Uterus (tissue), 4 donors: ENCODE results near the gene MRPS31. TPM values are rescaled to one million over a fixed set of nuclear protein-coding genes. Genes with fewer than 3 reads are reported as not detected.
A peak's percentile ranks its signal among the peaks of the same experiment; 100 is the strongest.

Experiments used
- DNase-seq, 2 donors: peaks; one replicate each; pipeline ENCODE4 v3.0.0-alpha.2; 2019 to 2020
- H3K27ac ChIP-seq, 2 donors: fragments of 200-600 bp; sonication (generic); 1 replicate in 1 of 2; 2 replicates in 1 of 2; pipeline ENCODE4 v1.5.1; 2016 to 2018
- H3K27me3 ChIP-seq, 2 donors: fragments of 200-600 bp; sonication (generic); one replicate each; pipeline ENCODE4 v1.5.1; 2018 to 2019; ENCODE audit warnings: control low read depth in 1 of 2
- H3K36me3 ChIP-seq, 2 donors: fragments of 200-600 bp; sonication (generic); one replicate each; pipeline ENCODE4 v1.5.1; 2019; ENCODE audit warnings: control low read depth in 1 of 2
- H3K4me1 ChIP-seq, 2 donors: fragments of 200-600 bp; sonication (generic); one replicate each; pipeline ENCODE4 v1.5.1; 2018 to 2019; ENCODE audit warnings: control low read depth in 1 of 2
- H3K4me3 ChIP-seq, 2 donors: fragments of 200-600 bp; sonication (generic); 1 replicate in 1 of 2; 2 replicates in 1 of 2; pipeline ENCODE4 v1.5.1; 2018 to 2019; ENCODE audit warnings: mild to moderate bottlenecking in 1 of 2
- H3K9me3 ChIP-seq, 2 donors: fragments of 200-600 bp; sonication (generic); one replicate each; pipeline ENCODE4 v1.5.1; 2019; ENCODE audit warnings: control low read depth in 1 of 2
- CTCF ChIP-seq, 4 experiments: fragments of 200-600 bp in 2 of 4; fragments of 450-650 bp in 2 of 4; sonication (generic) in 2 of 4; IDR thresholded peaks; one replicate each; pipeline ENCODE4 v1.5.1; 2016 to 2019; ENCODE audit warnings: antibody characterized with exemption in 4 of 4, mild to moderate bottlenecking in 2 of 4, moderate library complexity in 1 of 4
- POLR2A ChIP-seq, 2 donors: fragments of 450-650 bp; IDR thresholded peaks; one replicate each; pipeline ENCODE4 v1.6.1; 2016; ENCODE audit warnings: antibody characterized with exemption in 2 of 2, mild to moderate bottlenecking in 1 of 2, moderate library complexity in 1 of 2
- intact Hi-C: fragments of 100-400 bp; cut with DNase I; formaldehyde crosslinking; loops from one replicate; pipeline ENCODE4 v1.15.1; 2023; ENCODE audit warnings: low total_unique reads
- total RNA-seq, 4 donors: library from RNA; depleted of rRNA in 3 of 4; stranded (reverse); fragments of >200 nt in 3 of 4; gene quantifications; one replicate each; pipeline versions ENCODE4 v1.1.0 to v1.2.4, GENCODE V29; 2014 to 2023
- donor health status: DM: yes; HTN: yes; CAD: no.

The MRPS31 gene
- total RNA-seq, 4 donors from 2014 or later = 6.1 to 31.5 (median 27.9) TPM

GRCh38 chr13:40777166-40777808, 6.3 kb upstream of the MRPS31 start:
- Histone ChIP-seq H3K4me1 (no peaks in the 10 kb centered on the region), H3K27me3 (no peaks in the 10 kb centered on the region), H3K27ac (peak overlapping the region in 1 of 2 donors; percentile 2), H3K36me3 (no peaks in the 10 kb centered on the region), H3K4me3 (no peak overlapping the region), H3K9me3 (no peaks in the 10 kb centered on the region)
- TF ChIP-seq CTCF (IDR thresholded peaks at IDR 0.05) = peak; percentile 51 to 71 (median 58)
- no peak for TF ChIP-seq POLR2A (IDR thresholded peaks at IDR 0.05)
- DNase-seq = peak in 1 of 2 donors; percentile 41
- intact Hi-C loops = no loop called here

- intact Hi-C loops = no loop called here
- no peaks in the 10 kb centered on the region for H3K4me1 ChIP-seq
- H3K27ac ChIP-seq = no peak overlapping the region
- H3K9me3 ChIP-seq = no peaks in the 10 kb centered on the region
- H3K27me3 ChIP-seq = no peaks in the 10 kb centered on the region
- TF ChIP-seq POLR2A (IDR thresholded peaks at IDR 0.05) (no peak), CTCF (IDR thresholded peaks at IDR 0.05) (no peak)
- no peak for DNase-seq
- no peak overlapping the region for H3K4me3 ChIP-seq
- H3K36me3 ChIP-seq = no peaks in the 10 kb centered on the region
These were observed 5.7 kb upstream of the MRPS31 start for GRCh38 chr13:40776681-40777165.

GRCh38 chr13:40776232-40776631, 5.2 kb upstream of the MRPS31 start:
- Histone ChIP-seq H3K27ac (no peak overlapping the region), H3K36me3 (no peaks in the 10 kb centered on the region), H3K27me3 (no peaks in the 10 kb centered on the region), H3K4me3 (no peak overlapping the region), H3K4me1 (no peaks in the 10 kb centered on the region), H3K9me3 (no peaks in the 10 kb centered on the region)
- TF ChIP-seq CTCF (IDR thresholded peaks at IDR 0.05) (no peak), POLR2A (IDR thresholded peaks at IDR 0.05) (no peak)
- intact Hi-C loops = no loop called here
- no peak for DNase-seq

GRCh38 chr13:40774672-40775071, 3.7 kb upstream of the MRPS31 start:
- Histone ChIP-seq H3K27me3 (no peaks in the 10 kb centered on the region), H3K36me3 (no peaks in the 10 kb centered on the region), H3K4me1 (no peaks in the 10 kb centered on the region), H3K4me3 (no peak overlapping the region), H3K27ac (no peak overlapping the region), H3K9me3 (no peaks in the 10 kb centered on the region)
- TF ChIP-seq POLR2A (IDR thresholded peaks at IDR 0.05) (no peak), CTCF (IDR thresholded peaks at IDR 0.05) (no peak)
- no peak for DNase-seq
- intact Hi-C loops = no loop called here

GRCh38 chr13:40772765-40773473, 1.9 kb upstream of the MRPS31 start:
- Histone ChIP-seq H3K36me3 (no peaks in the 10 kb centered on the region), H3K4me3 (no peak overlapping the region), H3K27me3 (no peaks in the 10 kb centered on the region), H3K4me1 (no peaks in the 10 kb centered on the region), H3K9me3 (no peaks in the 10 kb centered on the region), H3K27ac (no peak overlapping the region)
- intact Hi-C loops = no loop called here
- DNase-seq = no peak
- TF ChIP-seq CTCF (IDR thresholded peaks at IDR 0.05) = no peak
- no peak for TF ChIP-seq POLR2A (IDR thresholded peaks at IDR 0.05)
